Lower lobe of right lung (tissue), 2 donors: ENCODE measurements around the gene UNKL. TPM values are rescaled to one million over a fixed set of nuclear protein-coding genes. Genes with fewer than 3 reads are reported as not detected.

Source experiments
- ATAC-seq, 2 donors: fragments of 200-7000 bp; cut with Tn5 transposase; one replicate each; pipeline ENCODE4 v1.9.1; 2020 to 2022; ENCODE audit warnings: mild to moderate bottlenecking in 2 of 2, moderate library complexity in 2 of 2
- DNase-seq: peaks from one replicate; pipeline ENCODE4 v3.0.0-alpha.2; 2020
- H3K27ac ChIP-seq: fragments of 200-600 bp; one replicate; pipeline ENCODE4 v1.8.0; 2022
- H3K27me3 ChIP-seq: fragments of 200-600 bp; one replicate; pipeline ENCODE4 v1.8.0; 2022; ENCODE audit warnings: low read depth
- H3K36me3 ChIP-seq: fragments of 200-600 bp; one replicate; pipeline ENCODE4 v1.8.0; 2022; ENCODE audit warnings: mild to moderate bottlenecking
- H3K4me1 ChIP-seq: fragments of 200-600 bp; one replicate; pipeline ENCODE4 v1.8.0; 2022
- H3K4me3 ChIP-seq: fragments of 200-600 bp; one replicate; pipeline ENCODE4 v1.8.0; 2022; ENCODE audit warnings: mild to moderate bottlenecking
- H3K9me3 ChIP-seq: fragments of 200-600 bp; one replicate; pipeline ENCODE4 v1.8.0; 2022
- CTCF ChIP-seq: fragments of 200-600 bp; IDR thresholded peaks from one replicate; pipeline ENCODE4 v1.8.0; 2022; ENCODE audit warnings: antibody characterized with exemption, mild to moderate bottlenecking
- intact Hi-C: fragments of 100-400 bp; cut with DNase I; formaldehyde crosslinking; loops from one replicate; pipeline ENCODE4 v1.11.0; 2022
- total RNA-seq: library from RNA; stranded (reverse); fragmentation: NEBNext Ultra II Directional; extraction: Animal tissue kit (Norgen Biotek cat#: 25700); gene quantifications from one replicate; pipeline ENCODE4 v1.2.1, GENCODE V29; 2021
- donor health status: DM: no; HTN: yes; CAD: no; lungs with severe emphysema.

UNKL gene
- total RNA-seq, 1 donor from 2014 or later: 23.1 TPM

DNA sequence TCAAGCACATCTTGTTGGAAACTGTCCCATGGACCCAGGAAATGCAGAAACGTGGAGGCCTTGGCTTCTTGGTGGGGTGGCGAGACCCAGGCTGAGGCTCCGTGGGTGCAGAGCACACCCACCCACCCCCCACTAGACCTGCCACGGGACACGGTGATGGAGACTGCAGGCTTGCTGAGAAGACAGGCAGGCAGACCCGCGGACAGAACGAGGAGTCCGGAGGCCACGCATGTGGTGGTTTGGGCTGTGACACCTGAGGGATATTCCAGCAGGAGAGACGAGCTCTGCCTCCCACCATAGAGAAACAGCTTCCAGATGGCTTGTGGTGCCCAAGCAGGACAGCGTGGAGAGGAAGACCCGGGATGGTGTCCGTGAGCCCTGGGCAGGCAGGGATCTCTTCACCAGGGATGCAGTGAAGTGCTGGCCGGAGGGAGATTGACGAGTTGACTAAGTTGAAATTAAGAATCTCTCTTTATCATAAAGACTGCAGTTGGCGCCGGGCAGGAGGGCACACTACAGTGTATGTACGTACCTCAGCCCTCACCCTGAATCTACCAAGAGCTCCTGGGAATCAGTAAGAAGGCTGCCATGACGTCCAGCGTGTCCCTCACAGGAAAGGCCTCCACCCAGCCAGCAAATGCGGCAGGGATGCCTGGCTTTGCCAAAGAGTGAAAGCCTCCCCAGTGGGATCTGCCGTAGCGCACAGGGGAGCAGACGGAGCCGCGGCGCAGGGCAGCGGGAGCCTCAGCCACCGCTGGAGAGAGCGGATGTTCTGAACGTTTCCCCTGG lies 96.8 kb downstream of the UNKL start:
- Histone ChIP-seq H3K9me3 (no peaks in the 10 kb centered on the region), H3K4me3 (no peak overlapping the region), H3K27ac (no peak overlapping the region), H3K27me3 (no peaks in the 10 kb centered on the region), H3K36me3 (peaks cover 94% of the 10 kb centered on the region), H3K4me1 (peaks cover 5% of the 10 kb centered on the region)
- ATAC-seq (no peak), DNase-seq (no peak)
- no peak for TF ChIP-seq CTCF
- intact Hi-C loops: no loop called here

DNA sequence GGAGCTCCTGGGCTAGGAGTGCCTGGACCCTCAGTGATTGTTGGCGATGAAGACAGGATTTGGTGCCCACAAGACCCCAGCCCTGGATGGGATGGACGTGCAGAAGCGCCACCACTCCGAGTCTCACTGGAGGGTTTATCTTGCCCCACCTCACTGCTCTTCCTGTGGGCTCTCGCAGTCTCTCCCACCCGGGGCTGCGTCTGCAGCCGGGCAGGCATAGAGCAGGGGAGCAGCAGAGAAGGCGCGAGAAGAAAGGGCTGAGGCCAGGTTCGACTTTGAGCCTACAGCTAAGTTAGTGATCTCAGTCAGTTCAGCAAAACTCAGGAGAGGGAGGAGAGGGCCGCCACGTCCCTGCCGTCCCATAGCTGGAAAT lies 98.5 kb downstream of the UNKL start:
- H3K36me3 ChIP-seq: peaks cover 86% of the 10 kb centered on the region
- no peak overlapping the region for H3K27ac ChIP-seq
- no peak for DNase-seq
- TF ChIP-seq CTCF: no peak
- H3K4me3 ChIP-seq: no peak overlapping the region
- no peaks in the 10 kb centered on the region for H3K27me3 ChIP-seq
- intact Hi-C loops: no loop called here
- H3K9me3 ChIP-seq: no peaks in the 10 kb centered on the region
- peaks cover 21% of the 10 kb centered on the region for H3K4me1 ChIP-seq
- ATAC-seq: no peak

- TF ChIP-seq CTCF: no peak
- H3K27ac ChIP-seq: no peak overlapping the region
- H3K27me3 ChIP-seq: no peaks in the 10 kb centered on the region
- intact Hi-C loops: no loop called here
- DNase-seq (no peak), ATAC-seq (no peak)
- no peak overlapping the region for H3K4me3 ChIP-seq
- peaks cover 80% of the 10 kb centered on the region for H3K36me3 ChIP-seq
- H3K9me3 ChIP-seq: no peaks in the 10 kb centered on the region
- peaks cover 28% of the 10 kb centered on the region for H3K4me1 ChIP-seq
Observed at GRCh38 chr16:1315081-1316032, 99.1 kb downstream of the UNKL start.

GRCh38 chr16:1314399-1315068 lies 100.0 kb downstream of the UNKL start:
- no peak overlapping the region for H3K27ac ChIP-seq
- no peak for TF ChIP-seq CTCF
- no peaks in the 10 kb centered on the region for H3K27me3 ChIP-seq
- H3K36me3 ChIP-seq: peaks cover 72% of the 10 kb centered on the region
- no peaks in the 10 kb centered on the region for H3K9me3 ChIP-seq
- ATAC-seq (no peak), DNase-seq (no peak)
- intact Hi-C loops: no loop called here
- peaks cover 28% of the 10 kb centered on the region for H3K4me1 ChIP-seq
- no peak overlapping the region for H3K4me3 ChIP-seq

- Histone ChIP-seq H3K27ac (no peak overlapping the region), H3K27me3 (no peaks in the 10 kb centered on the region), H3K4me3 (no peak overlapping the region), H3K4me1 (peaks cover 28% of the 10 kb centered on the region), H3K9me3 (no peaks in the 10 kb centered on the region), H3K36me3 (peaks cover 65% of the 10 kb centered on the region)
- DNase-seq (no peak), ATAC-seq (no peak)
- TF ChIP-seq CTCF: no peak
- intact Hi-C loops: no loop called here
Observed at GRCh38 chr16:1313721-1314369, 100.7 kb downstream of the UNKL start.
